Osteoblast (primary cell): ENCODE measurements around the gene RELN. TPM values are rescaled to one million over a fixed set of nuclear protein-coding genes. Genes with fewer than 3 reads are reported as not detected.

Source experiments
- DNase-seq: peaks from one replicate; pipeline ENCODE4 v3.0.0; 2011; ENCODE audit warnings: low spot score, mixed read lengths; ENCODE audit not compliant: insufficient read length; ENCODE audit errors: missing footprints
- H2AFZ ChIP-seq: 2 replicates; pipeline ENCODE4 v1.6.0; 2011; ENCODE audit warnings: mild to moderate bottlenecking, low read length
- H3K27ac ChIP-seq: 2 replicates; pipeline ENCODE4 v1.5.1; 2011; ENCODE audit warnings: mild to moderate bottlenecking, low read depth, low read length, moderate library complexity
- H3K27me3 ChIP-seq: 2 replicates; pipeline ENCODE4 v1.6.0; 2012; ENCODE audit warnings: mild to moderate bottlenecking, control low read depth, inconsistent platforms, low read length, moderate library complexity; ENCODE audit not compliant: insufficient read depth
- H3K36me3 ChIP-seq: 2 replicates; pipeline ENCODE4 v1.5.1; 2011; ENCODE audit warnings: mild to moderate bottlenecking, low read length, control low read depth, moderate library complexity; ENCODE audit not compliant: insufficient read depth
- H3K4me1 ChIP-seq: 2 replicates; pipeline ENCODE4 v1.5.1; 2011; ENCODE audit warnings: mild to moderate bottlenecking, low read length, control low read depth, moderate library complexity; ENCODE audit not compliant: insufficient read depth
- H3K4me2 ChIP-seq: 2 replicates; pipeline ENCODE4 v1.6.0; 2011; ENCODE audit warnings: mild to moderate bottlenecking, low read length; ENCODE audit not compliant: insufficient read depth
- H3K4me3 ChIP-seq: fragments of 200-600 bp; sonication (generic); 3 replicates; pipeline ENCODE4 v1.5.1; 2012; ENCODE audit warnings: mild to moderate bottlenecking, low read length, inconsistent platforms; ENCODE audit not compliant: insufficient read depth
- H3K79me2 ChIP-seq: 2 replicates; pipeline ENCODE4 v1.6.0; 2012; ENCODE audit warnings: mild to moderate bottlenecking, low read length, control low read depth, inconsistent platforms; ENCODE audit not compliant: insufficient read depth
- H3K9me3 ChIP-seq: 2 replicates; pipeline ENCODE4 v1.5.1; 2011; ENCODE audit warnings: low read depth, low read length, control low read depth
- H4K20me1 ChIP-seq: 2 replicates; pipeline ENCODE4 v1.6.0; 2012; ENCODE audit warnings: mild to moderate bottlenecking, low read length, control low read depth; ENCODE audit not compliant: insufficient read depth
- total RNA-seq: library from RNA; depleted of rRNA; stranded (reverse); fragments of >200 nt; gene quantifications from 2 replicates; pipeline ENCODE4 v1.2.3, GENCODE V29; 2012
- TF ChIP-seq, protein P1 (sequence below): IDR thresholded peaks from 2 replicates; pipeline ENCODE4 v1.5.1; 2011; ENCODE audit warnings: mild to moderate bottlenecking, low read depth, low read length, moderate library complexity; ENCODE audit errors: extremely low read depth

The RELN gene
- total RNA-seq, 1 donor, result 0.36 TPM

DNA sequence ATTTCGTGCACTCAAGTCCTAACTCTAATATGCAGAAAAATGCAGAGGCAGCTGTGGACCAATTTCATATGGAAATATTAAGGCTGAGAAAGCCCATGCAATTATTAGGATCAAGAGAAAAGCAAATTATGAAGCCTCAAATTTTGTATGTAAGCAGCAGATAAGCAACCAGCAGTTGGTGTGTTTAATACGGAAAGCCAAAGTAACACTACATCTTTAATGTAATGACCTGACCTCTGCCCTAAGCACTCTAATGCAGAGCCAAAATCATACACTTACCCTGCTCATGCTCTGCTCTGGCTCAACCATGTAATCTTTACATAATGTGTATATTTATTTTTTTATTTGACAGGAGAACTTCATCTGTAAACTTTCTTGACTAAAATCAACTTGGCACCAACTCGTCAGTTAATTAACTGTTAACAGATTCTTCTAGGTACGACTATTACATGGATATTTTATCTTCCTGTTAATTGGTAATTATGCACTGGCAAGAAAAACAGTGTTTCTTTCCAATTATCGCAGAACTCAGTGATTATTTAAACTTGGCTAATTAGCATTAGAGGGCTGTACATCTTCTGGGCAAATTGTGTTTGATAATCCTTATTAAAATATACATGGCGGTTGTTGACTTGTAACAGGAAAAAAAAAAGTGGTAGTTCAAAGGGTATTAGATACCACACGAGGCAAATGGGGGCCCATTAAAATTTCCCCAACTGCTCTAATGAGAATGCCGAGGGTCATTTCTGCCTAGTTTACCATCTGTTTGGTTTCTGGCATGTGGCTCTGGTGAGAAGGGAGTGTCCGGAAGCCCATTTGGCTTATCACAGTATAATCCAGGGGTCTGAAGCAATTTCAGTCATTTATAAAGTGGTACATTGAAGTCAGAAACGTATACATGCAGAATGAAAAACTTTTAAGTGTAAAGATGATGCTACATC, 94.5 kb downstream of the RELN start:
- Histone ChIP-seq H4K20me1 (no peaks in the 10 kb centered on the region), H3K4me3 (no peak overlapping the region), H3K27me3 (no peaks in the 10 kb centered on the region), H3K27ac (no peak overlapping the region), H3K36me3 (no peaks in the 10 kb centered on the region), H3K9me3 (no peaks in the 10 kb centered on the region), H3K4me2 (no peak overlapping the region), H3K4me1 (no peaks in the 10 kb centered on the region), H3K79me2 (no peaks in the 10 kb centered on the region), H2AFZ (no peak overlapping the region)
- DNase-seq, result no peak
- TF ChIP-seq, protein P1, sequence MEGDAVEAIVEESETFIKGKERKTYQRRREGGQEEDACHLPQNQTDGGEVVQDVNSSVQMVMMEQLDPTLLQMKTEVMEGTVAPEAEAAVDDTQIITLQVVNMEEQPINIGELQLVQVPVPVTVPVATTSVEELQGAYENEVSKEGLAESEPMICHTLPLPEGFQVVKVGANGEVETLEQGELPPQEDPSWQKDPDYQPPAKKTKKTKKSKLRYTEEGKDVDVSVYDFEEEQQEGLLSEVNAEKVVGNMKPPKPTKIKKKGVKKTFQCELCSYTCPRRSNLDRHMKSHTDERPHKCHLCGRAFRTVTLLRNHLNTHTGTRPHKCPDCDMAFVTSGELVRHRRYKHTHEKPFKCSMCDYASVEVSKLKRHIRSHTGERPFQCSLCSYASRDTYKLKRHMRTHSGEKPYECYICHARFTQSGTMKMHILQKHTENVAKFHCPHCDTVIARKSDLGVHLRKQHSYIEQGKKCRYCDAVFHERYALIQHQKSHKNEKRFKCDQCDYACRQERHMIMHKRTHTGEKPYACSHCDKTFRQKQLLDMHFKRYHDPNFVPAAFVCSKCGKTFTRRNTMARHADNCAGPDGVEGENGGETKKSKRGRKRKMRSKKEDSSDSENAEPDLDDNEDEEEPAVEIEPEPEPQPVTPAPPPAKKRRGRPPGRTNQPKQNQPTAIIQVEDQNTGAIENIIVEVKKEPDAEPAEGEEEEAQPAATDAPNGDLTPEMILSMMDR, result no peak

DNA sequence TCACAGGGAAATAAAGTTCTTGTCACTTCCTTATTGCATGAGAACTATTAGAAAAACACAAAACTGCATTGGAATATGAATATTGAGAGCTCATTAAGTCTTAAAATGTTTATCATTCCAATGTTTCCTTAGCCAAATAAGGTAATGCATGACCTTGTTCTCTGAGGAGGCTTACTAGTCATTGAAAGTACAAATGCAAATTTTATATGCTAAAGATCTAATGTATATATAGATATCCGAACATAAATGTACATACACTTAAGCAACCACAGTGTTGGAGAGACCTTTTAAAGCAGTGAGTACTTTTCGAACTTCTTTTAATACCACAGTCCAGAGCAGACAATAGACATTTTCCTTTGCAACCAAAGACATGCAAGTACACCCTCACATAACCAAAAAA, 96.1 kb downstream of the RELN start:
- H3K27ac ChIP-seq, result no peak overlapping the region
- DNase-seq, result no peak
- no peak overlapping the region for H3K4me2 ChIP-seq
- no peaks in the 10 kb centered on the region for H3K9me3 ChIP-seq
- H3K27me3 ChIP-seq, result no peaks in the 10 kb centered on the region
- no peak overlapping the region for H3K4me3 ChIP-seq
- TF ChIP-seq, protein P1, result no peak
- no peaks in the 10 kb centered on the region for H3K4me1 ChIP-seq
- H3K36me3 ChIP-seq, result no peaks in the 10 kb centered on the region
- H3K79me2 ChIP-seq, result no peaks in the 10 kb centered on the region
- no peak overlapping the region for H2AFZ ChIP-seq
- no peaks in the 10 kb centered on the region for H4K20me1 ChIP-seq

DNA sequence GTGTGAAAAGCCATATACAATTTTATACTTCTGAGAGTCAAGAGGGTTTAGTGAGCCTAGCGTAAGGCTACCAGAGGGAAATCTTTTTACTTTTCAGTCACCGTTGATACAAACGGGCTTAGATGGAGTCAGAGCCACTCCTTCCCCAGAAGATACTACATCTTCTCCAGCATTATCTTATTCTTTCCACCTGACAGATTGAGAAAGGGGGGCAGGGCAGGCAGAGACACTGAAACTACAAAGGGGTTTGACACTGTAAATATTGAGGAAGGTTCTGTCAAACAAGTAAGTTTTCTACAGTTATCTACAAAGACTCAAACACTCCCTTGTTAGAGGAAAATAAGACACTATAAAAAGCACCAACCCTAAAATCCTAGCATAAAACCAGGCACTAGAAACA, 100.0 kb downstream of the RELN start:
- no peak for DNase-seq
- H3K36me3 ChIP-seq, result no peaks in the 10 kb centered on the region
- no peaks in the 10 kb centered on the region for H3K27me3 ChIP-seq
- no peaks in the 10 kb centered on the region for H4K20me1 ChIP-seq
- no peaks in the 10 kb centered on the region for H3K4me1 ChIP-seq
- H3K9me3 ChIP-seq, result no peaks in the 10 kb centered on the region
- H3K4me2 ChIP-seq, result no peak overlapping the region
- H2AFZ ChIP-seq, result no peak overlapping the region
- H3K27ac ChIP-seq, result no peak overlapping the region
- H3K79me2 ChIP-seq, result no peaks in the 10 kb centered on the region
- H3K4me3 ChIP-seq, result no peak overlapping the region
- TF ChIP-seq, protein P1, result no peak

DNA sequence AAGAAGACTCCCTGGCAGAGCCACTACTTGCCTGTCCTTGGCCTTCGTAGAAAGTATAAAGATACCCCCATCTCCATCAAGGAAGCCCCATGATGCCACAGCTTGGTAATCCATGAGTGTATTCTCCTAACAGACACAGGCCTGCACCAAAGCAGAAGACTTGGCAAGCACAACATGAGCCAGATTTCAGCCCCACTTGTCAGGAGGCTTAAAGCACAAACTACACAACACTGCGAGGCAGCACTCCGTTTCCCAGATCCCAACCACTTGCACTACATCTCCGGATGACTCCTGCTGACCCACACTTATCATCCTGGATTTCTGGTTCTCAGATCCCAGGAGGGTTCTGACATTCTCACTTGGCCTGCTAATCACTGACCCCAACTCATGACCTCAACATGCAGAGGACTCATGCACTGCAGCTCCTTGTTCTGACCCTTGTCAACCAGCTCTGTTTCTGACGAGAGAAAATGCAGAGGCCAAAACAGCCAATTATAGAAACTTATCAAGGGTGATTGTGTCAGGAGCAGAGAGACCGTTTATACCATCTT, 100.8 kb downstream of the RELN start:
- no peak overlapping the region for H3K27ac ChIP-seq
- no peaks in the 10 kb centered on the region for H3K9me3 ChIP-seq
- H3K4me2 ChIP-seq, result no peak overlapping the region
- no peaks in the 10 kb centered on the region for H4K20me1 ChIP-seq
- H2AFZ ChIP-seq, result no peak overlapping the region
- TF ChIP-seq, protein P1, result no peak
- no peaks in the 10 kb centered on the region for H3K36me3 ChIP-seq
- DNase-seq, result no peak
- no peak overlapping the region for H3K4me3 ChIP-seq
- no peaks in the 10 kb centered on the region for H3K4me1 ChIP-seq
- no peaks in the 10 kb centered on the region for H3K79me2 ChIP-seq
- H3K27me3 ChIP-seq, result no peaks in the 10 kb centered on the region
